ENCODE data around the gene C3orf33. TPM values are rescaled to one million over a fixed set of nuclear protein-coding genes. Genes with fewer than 3 reads are reported as not detected.

C3orf33 gene
- total RNA-seq, 1 donor: 7.8 TPM

DNA sequence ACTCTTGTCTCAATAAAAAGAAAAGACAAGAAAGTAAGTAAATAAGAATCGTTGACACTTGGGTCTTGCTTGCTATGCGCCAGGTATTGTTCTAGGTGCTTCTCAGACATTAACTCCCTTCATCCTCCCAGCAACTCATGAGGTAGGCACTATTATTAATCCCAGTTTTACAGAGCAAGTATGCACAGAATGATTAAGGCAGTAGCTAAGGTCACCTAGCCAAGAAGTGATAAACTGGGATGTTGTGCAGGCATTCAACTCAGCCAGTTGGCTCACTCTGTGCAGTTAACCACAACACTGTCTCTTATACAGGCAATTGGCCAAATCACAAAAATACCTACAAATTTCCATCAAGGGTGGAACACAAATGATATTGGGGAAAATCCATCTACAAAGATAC lies 1.7 kb upstream of the C3orf33 start:
- H3K4me3 ChIP-seq (ENCODE audit: low read depth, low read length): no peak overlapping the region
- TF ChIP-seq CTCF (IDR thresholded peaks at IDR 0.05; ENCODE audit: insufficient read depth, low read depth, low read length): no peak
- no peak for DNase-seq (ENCODE audit: low read depth)

GRCh38 chr3:155805204-155805801 lies 775 bp downstream of the C3orf33 start:
- DNase-seq (ENCODE audit: low read depth): peak; percentile 5
- peak overlapping the region; percentile 78 for H3K4me3 ChIP-seq (ENCODE audit: low read depth, low read length)
- no peak for TF ChIP-seq CTCF (IDR thresholded peaks at IDR 0.05; ENCODE audit: insufficient read depth, low read depth, low read length)

GRCh38 chr3:155804323-155804722 lies 1.8 kb downstream of the C3orf33 start:
- H3K4me3 ChIP-seq (ENCODE audit: low read depth, low read length): no peak overlapping the region
- TF ChIP-seq CTCF (IDR thresholded peaks at IDR 0.05; ENCODE audit: insufficient read depth, low read depth, low read length): no peak
- DNase-seq (ENCODE audit: low read depth): no peak

GRCh38 chr3:155792532-155792931 lies 13.5 kb downstream of the C3orf33 start:
- TF ChIP-seq CTCF (IDR thresholded peaks at IDR 0.05; ENCODE audit: insufficient read depth, low read depth, low read length): no peak
- no peak overlapping the region for H3K4me3 ChIP-seq (ENCODE audit: low read depth, low read length)
- no peak for DNase-seq (ENCODE audit: low read depth)

DNA sequence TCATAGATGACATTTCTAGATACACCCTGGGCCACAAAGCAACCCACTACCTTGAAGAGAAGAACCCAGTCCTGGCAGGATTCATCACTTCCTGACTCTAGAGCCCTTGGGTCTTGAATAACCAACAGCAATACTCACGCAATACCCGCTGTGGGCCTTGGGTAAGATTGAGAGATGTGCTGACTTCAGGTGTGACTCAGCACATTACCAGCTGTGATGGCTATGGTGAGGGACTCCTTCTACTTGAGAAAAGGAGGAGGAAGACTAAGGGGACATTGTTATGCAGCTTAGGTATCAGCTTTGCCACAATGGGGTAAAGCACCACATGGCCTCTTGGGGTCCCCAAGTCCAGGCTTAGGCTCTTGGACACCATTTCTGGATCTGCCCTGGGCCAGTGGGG lies 14.9 kb downstream of the C3orf33 start:
- TF ChIP-seq CTCF (IDR thresholded peaks at IDR 0.05; ENCODE audit: insufficient read depth, low read depth, low read length): no peak
- H3K4me3 ChIP-seq (ENCODE audit: low read depth, low read length): no peak overlapping the region
- DNase-seq (ENCODE audit: low read depth): no peak

DNA sequence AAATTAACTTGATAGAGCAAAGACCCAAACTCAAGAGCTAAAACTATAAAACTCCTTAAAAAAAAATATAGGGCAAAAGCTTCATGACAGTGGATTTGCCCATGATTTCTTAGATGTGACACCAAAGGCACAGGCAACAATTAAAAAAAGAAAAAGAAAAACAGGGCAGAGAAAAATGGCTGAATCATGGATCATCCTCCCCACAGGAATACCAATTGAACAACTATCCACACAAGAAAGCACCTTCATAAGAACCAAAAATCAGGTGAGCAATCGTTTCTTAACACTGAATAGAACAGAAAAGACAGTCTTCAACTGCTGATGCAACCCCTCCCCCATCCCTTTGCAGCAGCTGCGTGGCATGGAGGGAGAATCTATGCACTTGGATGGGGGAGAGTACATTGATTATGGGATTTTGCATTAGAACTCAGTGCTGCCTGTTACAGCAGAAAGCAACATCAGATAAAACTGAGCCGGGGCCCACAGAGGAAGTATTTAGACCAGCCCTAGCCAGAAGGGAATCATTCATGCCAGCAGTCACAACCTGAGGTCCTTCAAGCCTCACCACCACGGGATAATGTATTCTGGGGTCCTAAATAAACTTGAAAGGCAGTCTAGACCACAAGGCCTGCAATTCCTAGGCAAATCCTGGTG lies 15.7 kb downstream of the C3orf33 start:
- no peak for DNase-seq (ENCODE audit: low read depth)
- no peak overlapping the region for H3K4me3 ChIP-seq (ENCODE audit: low read depth, low read length)
- TF ChIP-seq CTCF (IDR thresholded peaks at IDR 0.05; ENCODE audit: insufficient read depth, low read depth, low read length): no peak

Measured in fibroblast of villous mesenchyme (primary cell).